Measurements from ENCODE around the gene ZNF598. TPM values are rescaled to one million over a fixed set of nuclear protein-coding genes. Genes with fewer than 3 reads are reported as not detected.
A peak's percentile ranks its signal among the peaks of the same experiment; 100 is the strongest.

Gene ZNF598
- total and polyA plus RNA-seq, 2 of the 13 experiments (the other 11 are each of a cell fraction or from before 2014, with no cell fraction given) = 13.5 to 14.2 TPM

DNA sequence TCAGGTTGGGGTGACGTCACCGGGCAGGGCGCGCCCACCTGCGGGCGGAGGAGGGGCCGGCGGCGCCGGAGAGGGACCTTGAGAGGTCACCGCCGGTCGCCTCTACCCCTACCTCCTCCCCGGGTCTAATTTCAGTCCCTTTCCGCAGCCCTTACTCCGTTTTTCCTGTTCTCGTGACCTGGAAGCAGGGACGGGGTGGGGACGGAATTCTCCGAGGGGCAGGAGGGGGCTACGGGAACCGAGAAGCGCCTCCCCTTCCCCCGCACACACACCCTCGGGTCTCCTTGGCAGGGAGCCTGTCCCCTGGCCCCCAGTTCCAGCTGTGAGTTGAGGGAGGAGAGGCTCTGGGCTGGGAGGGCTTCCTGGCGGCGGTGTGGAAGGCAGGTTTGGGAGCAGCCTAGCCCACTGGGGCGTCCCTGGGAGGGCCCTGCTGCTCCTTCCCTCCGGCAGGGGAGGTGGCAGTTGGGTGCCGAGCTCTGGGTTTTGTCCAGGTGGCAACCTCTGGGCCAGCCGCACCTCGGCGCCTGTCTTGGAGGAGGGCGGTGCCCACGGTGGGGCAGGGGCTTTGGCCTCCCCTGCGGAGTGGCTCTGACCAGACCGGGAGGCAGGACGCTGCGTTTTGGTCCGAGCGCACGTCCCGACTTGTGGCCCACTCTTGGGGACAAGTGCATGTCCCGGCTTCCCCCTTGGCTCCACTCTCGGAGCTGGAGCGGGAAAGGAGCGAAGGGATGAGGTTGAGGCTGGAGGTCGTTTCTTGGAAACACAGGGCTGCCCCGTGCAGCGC, 19.1 kb downstream of the ZNF598 start (continued):
- peak; percentile 60 for TF ChIP-seq ZNF770 (CRISPR knock-in tag; IDR thresholded peaks at IDR 0.05)
- TF ChIP-seq, protein P1, sequence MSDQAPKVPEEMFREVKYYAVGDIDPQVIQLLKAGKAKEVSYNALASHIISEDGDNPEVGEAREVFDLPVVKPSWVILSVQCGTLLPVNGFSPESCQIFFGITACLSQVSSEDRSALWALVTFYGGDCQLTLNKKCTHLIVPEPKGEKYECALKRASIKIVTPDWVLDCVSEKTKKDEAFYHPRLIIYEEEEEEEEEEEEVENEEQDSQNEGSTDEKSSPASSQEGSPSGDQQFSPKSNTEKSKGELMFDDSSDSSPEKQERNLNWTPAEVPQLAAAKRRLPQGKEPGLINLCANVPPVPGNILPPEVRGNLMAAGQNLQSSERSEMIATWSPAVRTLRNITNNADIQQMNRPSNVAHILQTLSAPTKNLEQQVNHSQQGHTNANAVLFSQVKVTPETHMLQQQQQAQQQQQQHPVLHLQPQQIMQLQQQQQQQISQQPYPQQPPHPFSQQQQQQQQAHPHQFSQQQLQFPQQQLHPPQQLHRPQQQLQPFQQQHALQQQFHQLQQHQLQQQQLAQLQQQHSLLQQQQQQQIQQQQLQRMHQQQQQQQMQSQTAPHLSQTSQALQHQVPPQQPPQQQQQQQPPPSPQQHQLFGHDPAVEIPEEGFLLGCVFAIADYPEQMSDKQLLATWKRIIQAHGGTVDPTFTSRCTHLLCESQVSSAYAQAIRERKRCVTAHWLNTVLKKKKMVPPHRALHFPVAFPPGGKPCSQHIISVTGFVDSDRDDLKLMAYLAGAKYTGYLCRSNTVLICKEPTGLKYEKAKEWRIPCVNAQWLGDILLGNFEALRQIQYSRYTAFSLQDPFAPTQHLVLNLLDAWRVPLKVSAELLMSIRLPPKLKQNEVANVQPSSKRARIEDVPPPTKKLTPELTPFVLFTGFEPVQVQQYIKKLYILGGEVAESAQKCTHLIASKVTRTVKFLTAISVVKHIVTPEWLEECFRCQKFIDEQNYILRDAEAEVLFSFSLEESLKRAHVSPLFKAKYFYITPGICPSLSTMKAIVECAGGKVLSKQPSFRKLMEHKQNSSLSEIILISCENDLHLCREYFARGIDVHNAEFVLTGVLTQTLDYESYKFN (CRISPR knock-in tag; conservative IDR thresholded peaks at IDR 0.05) = no peak
- no peak for TF ChIP-seq ZNF574 (CRISPR knock-in tag; IDR thresholded peaks at IDR 0.05)
- TF ChIP-seq, protein P2, sequence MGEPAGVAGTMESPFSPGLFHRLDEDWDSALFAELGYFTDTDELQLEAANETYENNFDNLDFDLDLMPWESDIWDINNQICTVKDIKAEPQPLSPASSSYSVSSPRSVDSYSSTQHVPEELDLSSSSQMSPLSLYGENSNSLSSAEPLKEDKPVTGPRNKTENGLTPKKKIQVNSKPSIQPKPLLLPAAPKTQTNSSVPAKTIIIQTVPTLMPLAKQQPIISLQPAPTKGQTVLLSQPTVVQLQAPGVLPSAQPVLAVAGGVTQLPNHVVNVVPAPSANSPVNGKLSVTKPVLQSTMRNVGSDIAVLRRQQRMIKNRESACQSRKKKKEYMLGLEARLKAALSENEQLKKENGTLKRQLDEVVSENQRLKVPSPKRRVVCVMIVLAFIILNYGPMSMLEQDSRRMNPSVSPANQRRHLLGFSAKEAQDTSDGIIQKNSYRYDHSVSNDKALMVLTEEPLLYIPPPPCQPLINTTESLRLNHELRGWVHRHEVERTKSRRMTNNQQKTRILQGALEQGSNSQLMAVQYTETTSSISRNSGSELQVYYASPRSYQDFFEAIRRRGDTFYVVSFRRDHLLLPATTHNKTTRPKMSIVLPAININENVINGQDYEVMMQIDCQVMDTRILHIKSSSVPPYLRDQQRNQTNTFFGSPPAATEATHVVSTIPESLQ (CRISPR knock-in tag; conservative IDR thresholded peaks at IDR 0.05) = no peak
- no peak for TF ChIP-seq ZFP62 (CRISPR knock-in tag; IDR thresholded peaks at IDR 0.05)
- TF ChIP-seq WIZ (CRISPR knock-in tag; IDR thresholded peaks at IDR 0.05) = no peak
- TF ChIP-seq MAFG (CRISPR knock-in tag; IDR thresholded peaks at IDR 0.05) = no peak
- TF ChIP-seq, protein P3, sequence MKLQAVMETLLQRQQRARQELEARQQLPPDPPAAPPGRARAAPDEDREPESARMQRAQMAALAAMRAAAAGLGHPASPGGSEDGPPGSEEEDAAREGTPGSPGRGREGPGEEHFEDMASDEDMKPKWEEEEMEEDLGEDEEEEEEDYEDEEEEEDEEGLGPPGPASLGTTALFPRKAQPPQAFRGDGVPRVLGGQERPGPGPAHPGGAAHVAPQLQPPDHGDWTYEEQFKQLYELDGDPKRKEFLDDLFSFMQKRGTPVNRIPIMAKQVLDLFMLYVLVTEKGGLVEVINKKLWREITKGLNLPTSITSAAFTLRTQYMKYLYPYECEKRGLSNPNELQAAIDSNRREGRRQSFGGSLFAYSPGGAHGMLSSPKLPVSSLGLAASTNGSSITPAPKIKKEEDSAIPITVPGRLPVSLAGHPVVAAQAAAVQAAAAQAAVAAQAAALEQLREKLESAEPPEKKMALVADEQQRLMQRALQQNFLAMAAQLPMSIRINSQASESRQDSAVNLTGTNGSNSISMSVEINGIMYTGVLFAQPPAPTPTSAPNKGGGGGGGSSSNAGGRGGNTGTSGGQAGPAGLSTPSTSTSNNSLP (IDR thresholded peaks at IDR 0.05; ENCODE audit: low read depth, low read length) = no peak
- no peak for TF ChIP-seq HNRNPUL1 (IDR thresholded peaks at IDR 0.05; ENCODE audit: low read depth, low read length)

Measured in HepG2 (cell line).